HG03025 (cell line): ENCODE data around the gene GOLGA6C.
"Not testable (repeated sequence)": the region's sequence is repeated elsewhere in the genome, so short reads cannot be mapped to it uniquely, and the experiment has no call there.

ENCODE experiments used
- ATAC-seq: cut with Tn5 transposase; IDR thresholded peaks from one replicate; pipeline ENCODE4 v1.9.1; 2021; ENCODE audit warnings: mild to moderate bottlenecking, moderate library complexity; ENCODE audit not compliant: unreplicated experiment, low FRiP score

Gene GOLGA6C

GRCh38 chr15:75225951-75226732 lies 32.0 kb upstream of the GOLGA6C start:
- ATAC-seq = no peak

- ATAC-seq = not testable (repeated sequence)
These were observed 31.0 kb upstream of the GOLGA6C start for GRCh38 chr15:75227112-75227511.

- ATAC-seq = no peak
These were observed 30.4 kb upstream of the GOLGA6C start for GRCh38 chr15:75227663-75228280.

- no peak for ATAC-seq
These were observed 29.3 kb upstream of the GOLGA6C start for GRCh38 chr15:75228787-75229186.

- ATAC-seq = no peak
These were observed 28.7 kb upstream of the GOLGA6C start for GRCh38 chr15:75229191-75230015.

GRCh38 chr15:75230016-75230343 lies 28.2 kb upstream of the GOLGA6C start:
- no peak for ATAC-seq

GRCh38 chr15:75230551-75231371 lies 27.4 kb upstream of the GOLGA6C start:
- ATAC-seq = no peak

GRCh38 chr15:75231836-75232235 lies 26.3 kb upstream of the GOLGA6C start:
- ATAC-seq = no peak

- ATAC-seq = no peak
These were observed 25.8 kb upstream of the GOLGA6C start for GRCh38 chr15:75232252-75232813.

- no peak for ATAC-seq
These were observed 25.2 kb upstream of the GOLGA6C start for GRCh38 chr15:75232826-75233503.

GRCh38 chr15:75233504-75234190 lies 24.5 kb upstream of the GOLGA6C start:
- ATAC-seq = no peak

- ATAC-seq = no peak
These were observed 23.8 kb upstream of the GOLGA6C start for GRCh38 chr15:75234191-75234810.

GRCh38 chr15:75235051-75235673 lies 23.0 kb upstream of the GOLGA6C start:
- no peak for ATAC-seq

- no peak for ATAC-seq
These were observed 22.1 kb upstream of the GOLGA6C start for GRCh38 chr15:75235760-75236729.

GRCh38 chr15:75237316-75237982 lies 20.7 kb upstream of the GOLGA6C start:
- ATAC-seq = no peak

- no peak for ATAC-seq
These were observed 20.0 kb upstream of the GOLGA6C start for GRCh38 chr15:75238150-75238549.

- ATAC-seq = not testable (repeated sequence)
These were observed 12.4 kb upstream of the GOLGA6C start for GRCh38 chr15:75245741-75246140.
